Left lung (tissue), 10 donors: ENCODE results near the gene BTBD9. TPM values are rescaled to one million over a fixed set of nuclear protein-coding genes. Genes with fewer than 3 reads are reported as not detected.
A peak's percentile ranks its signal among the peaks of the same experiment; 100 is the strongest.

Source experiments
- ATAC-seq: fragments of 200-7000 bp; cut with Tn5 transposase; one replicate; pipeline ENCODE4 v1.9.1; 2020; ENCODE audit warnings: moderate library complexity
- DNase-seq, 4 donors: peaks; one replicate each; pipeline ENCODE4 v3.0.0-alpha.2; 2013 to 2020
- H3K27ac ChIP-seq, 2 donors: fragments of 200-600 bp; sonication (generic) in 1 of 2; one replicate each; pipeline versions ENCODE4 v1.5.0 to v1.8.0; 2020 to 2021
- H3K27me3 ChIP-seq, 2 donors: fragments of 200-600 bp; sonication (generic) in 1 of 2; one replicate each; pipeline versions ENCODE4 v1.5.0 to v1.8.0; 2020 to 2021
- H3K36me3 ChIP-seq, 2 donors: fragments of 200-600 bp; sonication (generic) in 1 of 2; one replicate each; pipeline versions ENCODE4 v1.5.0 to v1.8.0; 2020 to 2021
- H3K4me1 ChIP-seq, 2 donors: fragments of 200-600 bp; one replicate each; pipeline ENCODE4 v1.8.0; 2021
- H3K4me3 ChIP-seq, 2 donors: fragments of 200-600 bp; sonication (generic) in 1 of 2; one replicate each; pipeline versions ENCODE4 v1.5.0 to v1.8.0; 2020 to 2021; ENCODE audit warnings: mild to moderate bottlenecking in 1 of 2
- H3K9me3 ChIP-seq, 2 donors: fragments of 200-600 bp; sonication (generic) in 1 of 2; one replicate each; pipeline versions ENCODE4 v1.5.0 to v1.8.0; 2020 to 2021
- intact Hi-C, 2 donors: fragments of 100-400 bp; cut with DNase I; formaldehyde crosslinking; loops; one replicate each; pipeline versions ENCODE4 v1.11.2 to v1.14.2; 2022
- polyA plus RNA-seq, 6 donors: library from polyadenylated mRNA; unstranded; fragments of 120-200 nt; gene quantifications; one replicate each; pipeline ENCODE4 v1.2.1, GENCODE V29; 2013; ENCODE audit not compliant: insufficient read length in 6 of 6
- total RNA-seq, 2 donors: library from RNA; stranded (reverse); fragmentation: NEBNext Ultra II Directional; extraction: Animal tissue kit (Norgen Biotek cat#: 25700); gene quantifications; one replicate each; pipeline ENCODE4 v1.2.1, GENCODE V29; 2021
- TF ChIP-seq, protein P1 (sequence below), 2 donors: fragments of 200-600 bp; sonication (generic) in 1 of 2; IDR thresholded peaks; one replicate each; pipeline versions ENCODE4 v1.5.0 to v1.8.0; 2021; ENCODE audit warnings: antibody characterized with exemption in 2 of 2
- donor health status: DM: no; HTN: yes; CAD: no.
- donor health status: DM: no; HTN: no; CAD: no.

Gene BTBD9
- total and polyA plus RNA-seq, 8 donors, result 14.2 to 44.0 (median 16.0) TPM

DNA sequence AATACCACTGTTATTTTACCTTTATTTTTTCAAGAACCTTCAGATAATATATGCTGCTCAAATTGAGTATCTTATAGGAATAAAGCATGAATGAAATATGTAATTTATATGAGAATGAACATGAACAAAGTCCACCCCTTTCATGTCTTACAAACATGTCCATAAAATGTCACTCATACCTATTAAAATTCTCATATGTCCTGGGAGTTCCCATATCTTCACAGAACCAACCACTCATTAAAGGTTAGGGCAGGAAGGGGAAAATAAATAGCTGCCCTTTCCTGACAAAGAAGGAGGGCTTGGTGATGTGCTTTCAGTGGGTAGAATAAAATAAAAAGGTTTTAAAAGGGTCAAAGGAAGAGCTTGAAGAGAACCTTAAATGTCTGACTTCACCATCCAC is 125.3 kb downstream of the BTBD9 start:
- no peak for ATAC-seq
- Histone ChIP-seq H3K36me3 (no peaks in the 10 kb centered on the region), H3K4me1 (peaks cover 0 to 11% of the 10 kb centered on the region in 2 donors), H3K4me3 (no peak overlapping the region), H3K27ac (no peak overlapping the region), H3K27me3 (no peaks in the 10 kb centered on the region), H3K9me3 (no peaks in the 10 kb centered on the region)
- DNase-seq, result no peak
- intact Hi-C loops, result no loop called here
- TF ChIP-seq, protein P1, sequence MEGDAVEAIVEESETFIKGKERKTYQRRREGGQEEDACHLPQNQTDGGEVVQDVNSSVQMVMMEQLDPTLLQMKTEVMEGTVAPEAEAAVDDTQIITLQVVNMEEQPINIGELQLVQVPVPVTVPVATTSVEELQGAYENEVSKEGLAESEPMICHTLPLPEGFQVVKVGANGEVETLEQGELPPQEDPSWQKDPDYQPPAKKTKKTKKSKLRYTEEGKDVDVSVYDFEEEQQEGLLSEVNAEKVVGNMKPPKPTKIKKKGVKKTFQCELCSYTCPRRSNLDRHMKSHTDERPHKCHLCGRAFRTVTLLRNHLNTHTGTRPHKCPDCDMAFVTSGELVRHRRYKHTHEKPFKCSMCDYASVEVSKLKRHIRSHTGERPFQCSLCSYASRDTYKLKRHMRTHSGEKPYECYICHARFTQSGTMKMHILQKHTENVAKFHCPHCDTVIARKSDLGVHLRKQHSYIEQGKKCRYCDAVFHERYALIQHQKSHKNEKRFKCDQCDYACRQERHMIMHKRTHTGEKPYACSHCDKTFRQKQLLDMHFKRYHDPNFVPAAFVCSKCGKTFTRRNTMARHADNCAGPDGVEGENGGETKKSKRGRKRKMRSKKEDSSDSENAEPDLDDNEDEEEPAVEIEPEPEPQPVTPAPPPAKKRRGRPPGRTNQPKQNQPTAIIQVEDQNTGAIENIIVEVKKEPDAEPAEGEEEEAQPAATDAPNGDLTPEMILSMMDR (IDR thresholded peaks at IDR 0.05), result no peak

DNA sequence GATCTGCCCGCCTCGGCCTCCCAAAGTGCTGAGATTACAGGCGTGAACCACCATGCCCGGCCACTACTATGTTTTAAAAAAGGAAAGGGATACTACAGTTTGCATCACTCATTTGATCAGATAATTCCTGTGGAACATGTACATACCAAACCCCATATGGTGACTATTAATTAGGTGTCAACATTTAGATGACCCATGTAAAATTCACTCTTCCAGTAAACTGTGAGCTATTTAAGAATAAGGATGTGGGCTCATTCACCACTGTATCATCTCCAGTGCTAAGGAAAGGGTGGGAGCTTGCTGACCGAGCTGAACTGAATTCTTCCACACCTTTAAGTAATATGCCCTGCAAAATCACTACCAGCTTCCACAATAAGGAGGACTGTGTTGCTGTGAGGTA is 127.5 kb downstream of the BTBD9 start:
- DNase-seq, result no peak
- Histone ChIP-seq H3K4me3 (no peak overlapping the region), H3K27me3 (no peaks in the 10 kb centered on the region), H3K27ac (no peak overlapping the region), H3K9me3 (no peaks in the 10 kb centered on the region), H3K4me1 (peaks cover 7 to 18% of the 10 kb centered on the region in 2 donors), H3K36me3 (no peaks in the 10 kb centered on the region)
- intact Hi-C loops, result no loop called here
- no peak for ATAC-seq
- TF ChIP-seq, protein P1 (IDR thresholded peaks at IDR 0.05), result no peak

DNA sequence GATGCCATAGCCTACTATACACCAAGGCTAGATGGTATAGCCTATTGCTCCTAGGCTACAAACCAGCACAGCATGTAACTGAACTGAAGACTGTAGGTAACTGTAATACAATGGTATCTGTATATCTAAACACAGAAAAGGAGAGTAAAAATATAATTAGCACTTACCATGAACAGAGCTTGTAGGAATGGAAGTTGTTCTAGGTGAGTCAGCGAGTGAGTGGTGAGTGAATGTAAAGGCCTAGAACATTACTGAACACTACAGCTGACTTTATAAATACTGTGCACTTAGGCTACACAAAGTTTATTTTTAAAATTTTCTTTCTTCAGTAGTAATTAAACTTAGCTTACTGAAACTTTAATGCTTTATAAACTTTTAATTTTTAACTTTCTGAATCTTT is 129.5 kb downstream of the BTBD9 start:
- Histone ChIP-seq H3K4me1 (peaks cover 7 to 18% of the 10 kb centered on the region in 2 donors), H3K9me3 (no peaks in the 10 kb centered on the region), H3K4me3 (no peak overlapping the region), H3K27ac (no peak overlapping the region), H3K36me3 (no peaks in the 10 kb centered on the region), H3K27me3 (no peaks in the 10 kb centered on the region)
- DNase-seq (no peak), ATAC-seq (peak; percentile 16)
- TF ChIP-seq, protein P1 (IDR thresholded peaks at IDR 0.05), result no peak
- intact Hi-C loops, result no loop called here

DNA sequence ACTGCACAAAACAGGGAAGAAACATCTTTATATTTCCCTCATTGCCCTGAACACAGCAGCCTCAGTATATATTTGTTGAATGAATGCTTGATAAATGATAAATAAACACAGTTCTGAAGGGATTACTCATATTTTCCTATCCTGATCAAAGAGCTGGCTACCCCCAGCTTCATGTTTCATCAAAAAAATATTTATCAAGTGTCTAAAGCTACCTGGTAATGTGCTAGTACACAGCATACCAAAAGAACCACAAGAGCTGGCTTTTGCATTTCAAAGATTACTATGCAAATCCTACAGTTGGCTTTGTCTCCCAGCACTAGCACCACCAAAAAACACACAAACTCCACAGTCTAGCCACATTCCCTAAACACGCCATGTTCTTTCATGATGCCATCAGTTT is 130.0 kb downstream of the BTBD9 start:
- Histone ChIP-seq H3K36me3 (no peaks in the 10 kb centered on the region), H3K4me1 (peaks cover 7 to 18% of the 10 kb centered on the region in 2 donors), H3K9me3 (no peaks in the 10 kb centered on the region), H3K27me3 (no peaks in the 10 kb centered on the region), H3K4me3 (no peak overlapping the region), H3K27ac (peak overlapping the region; percentile 39 to 48)
- TF ChIP-seq, protein P1 (IDR thresholded peaks at IDR 0.05), result no peak
- intact Hi-C loops, result no loop called here
- ATAC-seq, result peak; percentile 85
- DNase-seq, result no peak

DNA sequence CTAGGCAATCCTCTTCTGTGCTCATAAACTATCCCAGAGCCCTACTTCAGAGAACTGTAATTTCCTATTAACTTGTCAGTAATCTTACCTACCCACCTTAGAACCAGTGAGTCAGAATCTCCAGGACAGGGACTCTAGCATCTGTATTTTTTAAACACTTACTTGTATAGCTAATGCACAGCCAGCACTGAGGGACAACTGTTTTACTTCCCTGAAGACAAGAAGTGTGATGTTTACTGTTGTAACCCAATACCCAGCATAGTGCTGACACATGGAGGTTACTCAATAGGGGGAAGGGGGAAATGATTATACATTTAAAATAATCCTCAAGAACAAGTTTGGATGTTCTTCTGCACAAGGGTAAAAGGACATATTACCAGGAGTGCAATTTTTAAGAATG is 130.8 kb downstream of the BTBD9 start:
- peak overlapping the region; percentile 39 to 48 for H3K27ac ChIP-seq
- no peaks in the 10 kb centered on the region for H3K27me3 ChIP-seq
- ATAC-seq, result peak; percentile 77
- no peaks in the 10 kb centered on the region for H3K9me3 ChIP-seq
- no peak overlapping the region for H3K4me3 ChIP-seq
- TF ChIP-seq, protein P1 (IDR thresholded peaks at IDR 0.05), result no peak
- peaks cover 7 to 18% of the 10 kb centered on the region in 2 donors for H3K4me1 ChIP-seq
- H3K36me3 ChIP-seq, result no peaks in the 10 kb centered on the region
- intact Hi-C loops, result no loop called here
- no peak for DNase-seq
